Caki2 (cell line): ENCODE data around the gene SMOC2. TPM values are rescaled to one million over a fixed set of nuclear protein-coding genes. Genes with fewer than 3 reads are reported as not detected.
"Not testable (repeated sequence)": the region's sequence is repeated elsewhere in the genome, so short reads cannot be mapped to it uniquely, and the experiment has no call there.

Experiments used
- DNase-seq: peaks from one replicate; pipeline ENCODE4 v3.0.0-alpha.2; 2015; ENCODE audit warnings: low read depth
- in situ Hi-C: cut with HindIII; loops from 2 replicates; pipeline ENCODE4 v1.10.0; 2016; ENCODE audit warnings: low sequenced_read_pairs, low pct_unique_long_range_greater_than_20kb, mixed read lengths
- total RNA-seq: library from RNA; depleted of rRNA; stranded (reverse); fragments of >200 nt; shearing (Covaris generic); gene quantifications from 2 replicates; pipeline ENCODE4 v1.2.3, GENCODE V29; 2014; ENCODE audit warnings: low replicate concordance

SMOC2 gene
- total RNA-seq, 1 experiment from 2014 or later, result 0.68 TPM

- in situ Hi-C loops, result no loop called here
- DNase-seq, result no peak
Measured at GRCh38 chr6:168600381-168600780, 159.4 kb downstream of the SMOC2 start.

GRCh38 chr6:168601111-168601510 lies 160.1 kb downstream of the SMOC2 start:
- in situ Hi-C loops, result no loop called here
- no peak for DNase-seq

GRCh38 chr6:168601546-168601945 lies 160.6 kb downstream of the SMOC2 start:
- DNase-seq, result no peak

GRCh38 chr6:168602576-168602975 lies 161.6 kb downstream of the SMOC2 start:
- DNase-seq, result no peak
- in situ Hi-C loops, result no loop called here

More at GRCh38 chr6:168601546-168601945, 160.6 kb downstream of the SMOC2 start:
- in situ Hi-C loops, result no loop called here

- no peak for DNase-seq
- in situ Hi-C loops, result no loop called here
Measured at GRCh38 chr6:168603234-168603633, 162.2 kb downstream of the SMOC2 start.

- in situ Hi-C loops, result no loop called here
- DNase-seq, result no peak
Measured at GRCh38 chr6:168605964-168606363, 165.0 kb downstream of the SMOC2 start.

- in situ Hi-C loops, result no loop called here
- no peak for DNase-seq
Measured at GRCh38 chr6:168606722-168607121, 165.7 kb downstream of the SMOC2 start.

- in situ Hi-C loops, result no loop called here
Measured at GRCh38 chr6:168607272-168608112, 166.5 kb downstream of the SMOC2 start.

GRCh38 chr6:168608113-168608400 lies 167.1 kb downstream of the SMOC2 start:
- in situ Hi-C loops, result no loop called here
- no peak for DNase-seq

More at GRCh38 chr6:168607272-168608112, 166.5 kb downstream of the SMOC2 start:
- DNase-seq, result no peak

- no peak for DNase-seq
- in situ Hi-C loops, result no loop called here
Measured at GRCh38 chr6:168609026-168609685, 168.2 kb downstream of the SMOC2 start.

GRCh38 chr6:168609914-168610490 lies 169.0 kb downstream of the SMOC2 start:
- in situ Hi-C loops, result no loop called here
- no peak for DNase-seq

- in situ Hi-C loops, DNase-seq: not testable (repeated sequence)
Measured at GRCh38 chr6:168610966-168611365, 170.0 kb downstream of the SMOC2 start.

GRCh38 chr6:168611691-168612090 lies 170.7 kb downstream of the SMOC2 start:
- in situ Hi-C loops, result no loop called here
- DNase-seq, result no peak

- no peak for DNase-seq
- in situ Hi-C loops, result no loop called here
Measured at GRCh38 chr6:168612586-168612985, 171.6 kb downstream of the SMOC2 start.

- no peak for DNase-seq
- in situ Hi-C loops, result no loop called here
Measured at GRCh38 chr6:168615837-168616236, 174.9 kb downstream of the SMOC2 start.

- in situ Hi-C loops, result no loop called here
- peak; percentile 12 for DNase-seq
Measured at GRCh38 chr6:168616816-168617765, 176.1 kb downstream of the SMOC2 start.

- in situ Hi-C loops, result no loop called here
- no peak for DNase-seq
Measured at GRCh38 chr6:168618546-168619315, 177.7 kb downstream of the SMOC2 start.
